Heart left ventricle (tissue), 16 donors: ENCODE results near the gene MME. TPM values are rescaled to one million over a fixed set of nuclear protein-coding genes. Genes with fewer than 3 reads are reported as not detected.

Experiments
- ATAC-seq, 4 donors: fragments of 200-7000 bp; cut with Tn5 transposase; one replicate each; pipeline ENCODE4 v1.9.1; 2020 to 2022; ENCODE audit warnings: moderate library complexity in 4 of 4, mild to moderate bottlenecking in 3 of 4, moderate number of reproducible peaks in 1 of 4
- DNase-seq, 5 donors: peaks; one replicate each; pipeline ENCODE4 v3.0.0-alpha.2; 2020
- H3K27ac ChIP-seq, 12 donors: fragments of 200-600 bp; sonication (generic) in 4 of 12; one replicate each; pipeline versions ENCODE4 v1.5.0 to v1.8.0; 2016 to 2022; ENCODE audit warnings: mild to moderate bottlenecking in 2 of 12
- H3K27me3 ChIP-seq, 9 donors: fragments of 200-600 bp; sonication (generic) in 2 of 9; one replicate each; pipeline versions ENCODE4 v1.5.1 to v1.8.0; 2016 to 2022; ENCODE audit warnings: mild to moderate bottlenecking in 3 of 9
- H3K36me3 ChIP-seq, 9 donors: fragments of 200-600 bp; sonication (generic) in 2 of 9; one replicate each; pipeline versions ENCODE4 v1.5.0 to v1.8.0; 2018 to 2022; ENCODE audit warnings: mild to moderate bottlenecking in 2 of 9
- H3K4me1 ChIP-seq, 12 donors: fragments of 200-600 bp; sonication (generic) in 4 of 12; one replicate each; pipeline versions ENCODE4 v1.5.0 to v1.8.0; 2016 to 2022; ENCODE audit warnings: mild to moderate bottlenecking in 3 of 12
- H3K4me3 ChIP-seq, 12 donors: fragments of 200-600 bp; sonication (generic) in 4 of 12; one replicate each; pipeline versions ENCODE4 v1.5.0 to v1.8.0; 2017 to 2022; ENCODE audit warnings: mild to moderate bottlenecking in 9 of 12, moderate library complexity in 4 of 12
- H3K9me3 ChIP-seq, 12 donors: fragments of 200-600 bp; sonication (generic) in 4 of 12; one replicate each; pipeline versions ENCODE4 v1.5.0 to v1.8.0; 2016 to 2022; ENCODE audit warnings: mild to moderate bottlenecking in 1 of 12
- POLR2A ChIP-seq, 2 donors: fragments of 450-650 bp; IDR thresholded peaks; one replicate each; pipeline ENCODE4 v1.6.1; 2017; ENCODE audit warnings: antibody characterized with exemption in 2 of 2, mild to moderate bottlenecking in 2 of 2, moderate library complexity in 2 of 2
- WGBS, 4 donors: extraction: QIAGEN DNeasy Blood & Tissue Kit in 2 of 4; methylation state at CpG; one replicate each; pipeline versions ENCODE4 v1.1.5 to v1.1.7; 2013 to 2018; 5-methylcytosine and 5-hydroxymethylcytosine counted together
- intact Hi-C, 10 donors: fragments of 100-400 bp; cut with DNase I; formaldehyde crosslinking; loops; one replicate each; pipeline versions ENCODE4 v1.11.1 to v1.14.2; 2022
- polyA plus RNA-seq, 2 donors: library from polyadenylated mRNA; stranded (reverse); fragments of 200-250 nt; gene quantifications; one replicate each; pipeline ENCODE4 v1.2.3, GENCODE V29; 2013
- total RNA-seq, 9 donors: library from RNA; depleted of rRNA in 2 of 9; stranded (reverse); fragments of >200 nt in 2 of 9; fragmentation: NEBNext Ultra II Directional in 3 of 9; extraction: Animal tissue kit (Norgen Biotek cat#: 25700) in 3 of 9; gene quantifications; one replicate each; pipeline versions ENCODE4 v1.1.0 to v1.2.4, GENCODE V29; 2016 to 2023
- TF ChIP-seq, protein P1 (sequence below), 12 donors: fragments of 200-600 bp; sonication (generic) in 4 of 12; IDR thresholded peaks; one replicate each; pipeline versions ENCODE4 v1.5.0 to v1.8.0; 2018 to 2022; ENCODE audit warnings: antibody characterized with exemption in 12 of 12, mild to moderate bottlenecking in 5 of 12
- donor health status: ischemic (EF 13 %, LVEDD 7.1; RV severe dilation, severe dysfunction).
- donor health status: healthy with polysubstance abuse.
- donor health status: DM: no; HTN: yes; CAD: no.
- donor health status: DM: no; HTN: no; CAD: no.
- donor health status: ischemic (EF 25% LVEDD 6.9; RV normal size, moderate dysfunction).
- donor health status: ischemic (EF 25% LVEDD 5.7; RV mildly dilated, moderate dysfunction).
- donor health status: healthy.
- donor health status: DM: yes; HTN: yes; CAD: no.
- donor health status: ischemic (EF 35%, LVEDD 5.7; RV mildly dilated, moderate dysfunction).
- donor health status: nonischemic (EF 11% LVEDD 7.7; RV severe dilation, severe dysfunction).
- donor health status: DM: yes; HTN: yes; CAD: no.
- donor health status: PGD.
- donor health status: ischemic (EF 29% LVEDD 5.4; RV normal size, mild dysfunction).
- donor health status: nonischemic (EF 23%, LVEDD 6.1; RV moderate dilation, normal function).

The MME gene
- total and polyA plus RNA-seq, 11 donors, result 0.84 to 18.5 (median 5.3) TPM

DNA sequence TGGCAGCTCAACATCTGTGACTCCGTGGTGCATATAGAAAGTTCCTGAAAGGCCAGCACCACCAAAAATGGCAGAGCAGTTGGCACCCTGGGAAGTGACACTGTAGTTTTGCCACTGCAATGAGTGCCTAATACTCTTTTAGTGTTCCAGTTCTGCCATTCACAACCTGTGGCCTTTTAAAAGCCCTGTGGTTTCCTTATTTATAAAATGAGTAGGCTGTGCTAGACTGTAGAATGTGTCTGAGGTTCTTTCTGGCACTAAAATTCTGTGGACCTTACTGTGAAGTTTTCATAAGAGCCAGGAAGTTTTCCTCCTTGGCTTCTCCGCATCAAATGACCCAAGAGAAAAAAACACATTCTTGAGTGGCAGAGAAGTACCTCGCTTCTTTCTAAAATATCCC is 74.1 kb downstream of the MME start:
- intact Hi-C loops, result no loop called here
- Histone ChIP-seq H3K4me3 (no peak overlapping the region), H3K27me3 (no peaks in the 10 kb centered on the region), H3K4me1 (no peaks in the 10 kb centered on the region), H3K36me3 (no peaks in the 10 kb centered on the region), H3K9me3 (no peaks in the 10 kb centered on the region), H3K27ac (no peak overlapping the region)
- ATAC-seq, result no peak
- TF ChIP-seq, protein P1, sequence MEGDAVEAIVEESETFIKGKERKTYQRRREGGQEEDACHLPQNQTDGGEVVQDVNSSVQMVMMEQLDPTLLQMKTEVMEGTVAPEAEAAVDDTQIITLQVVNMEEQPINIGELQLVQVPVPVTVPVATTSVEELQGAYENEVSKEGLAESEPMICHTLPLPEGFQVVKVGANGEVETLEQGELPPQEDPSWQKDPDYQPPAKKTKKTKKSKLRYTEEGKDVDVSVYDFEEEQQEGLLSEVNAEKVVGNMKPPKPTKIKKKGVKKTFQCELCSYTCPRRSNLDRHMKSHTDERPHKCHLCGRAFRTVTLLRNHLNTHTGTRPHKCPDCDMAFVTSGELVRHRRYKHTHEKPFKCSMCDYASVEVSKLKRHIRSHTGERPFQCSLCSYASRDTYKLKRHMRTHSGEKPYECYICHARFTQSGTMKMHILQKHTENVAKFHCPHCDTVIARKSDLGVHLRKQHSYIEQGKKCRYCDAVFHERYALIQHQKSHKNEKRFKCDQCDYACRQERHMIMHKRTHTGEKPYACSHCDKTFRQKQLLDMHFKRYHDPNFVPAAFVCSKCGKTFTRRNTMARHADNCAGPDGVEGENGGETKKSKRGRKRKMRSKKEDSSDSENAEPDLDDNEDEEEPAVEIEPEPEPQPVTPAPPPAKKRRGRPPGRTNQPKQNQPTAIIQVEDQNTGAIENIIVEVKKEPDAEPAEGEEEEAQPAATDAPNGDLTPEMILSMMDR (IDR thresholded peaks at IDR 0.05), result no peak
- TF ChIP-seq POLR2A (IDR thresholded peaks at IDR 0.05), result no peak
- DNase-seq, result no peak
- WGBS, 4 donors, result 79 to 90% (median 87%) methylated on average over 3 of the region's 3 CpGs

DNA sequence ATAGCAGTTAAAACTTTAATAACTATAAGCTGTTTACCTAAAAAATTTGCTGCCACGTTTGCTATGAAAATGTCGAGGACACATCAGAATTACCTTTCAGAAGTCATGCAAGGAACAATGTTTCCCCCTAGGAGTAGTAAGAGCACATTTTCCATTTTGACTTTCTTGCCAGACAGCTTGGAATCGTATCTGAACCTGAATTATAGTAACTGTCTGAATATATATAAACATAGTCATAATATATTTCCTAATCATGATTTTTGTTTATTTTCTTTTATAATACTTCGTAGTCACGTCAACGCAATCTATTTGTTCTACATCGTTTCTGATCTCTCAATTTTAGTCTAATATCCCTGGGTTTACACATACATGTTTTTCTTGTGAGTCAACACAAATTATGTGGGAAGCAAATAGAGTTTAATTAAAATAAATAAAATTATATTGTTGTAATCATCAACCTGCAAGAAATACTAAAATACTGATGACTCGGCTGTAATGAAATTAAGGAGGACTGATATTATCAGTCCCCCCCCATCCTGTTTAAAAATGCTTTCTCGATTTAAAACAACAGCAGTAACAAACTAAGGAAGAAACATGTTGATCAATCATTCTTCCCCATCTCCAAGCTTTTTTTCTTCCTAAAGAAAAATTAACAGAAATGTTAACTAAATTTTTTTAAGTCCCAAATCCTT is 78.4 kb downstream of the MME start:
- WGBS, 4 donors, result 81 to 87% (median 83%) methylated on average over 9 of the region's 9 CpGs
- H3K27ac ChIP-seq, result no peak overlapping the region
- ATAC-seq, result no peak

DNA sequence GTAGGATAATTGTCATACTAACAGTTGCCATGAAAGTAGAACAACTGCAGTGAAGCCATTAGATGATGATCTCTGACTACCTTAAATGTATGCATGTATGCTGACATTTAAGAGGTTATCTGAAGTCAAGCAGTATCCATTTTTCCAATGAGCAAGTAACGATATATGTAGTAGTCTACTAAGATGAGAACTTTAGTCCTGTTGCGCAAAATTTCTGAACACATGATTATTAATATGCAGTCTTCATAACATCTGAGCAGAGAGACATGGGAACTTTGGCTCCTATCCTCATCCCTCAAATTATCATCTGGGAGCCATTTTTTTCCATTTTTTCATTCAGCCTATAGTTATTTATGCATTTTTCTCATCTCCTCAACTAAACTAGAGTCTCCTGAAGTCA is 79.2 kb downstream of the MME start:
- no peaks in the 10 kb centered on the region for H3K36me3 ChIP-seq
- H3K27me3 ChIP-seq, result no peaks in the 10 kb centered on the region
- TF ChIP-seq, protein P1 (IDR thresholded peaks at IDR 0.05), result no peak
- no peak for TF ChIP-seq POLR2A (IDR thresholded peaks at IDR 0.05)
- no peaks in the 10 kb centered on the region for H3K9me3 ChIP-seq
- WGBS, 4 donors, result 84 to 89% (median 88%) methylated on average over 2 of the region's 2 CpGs
- ATAC-seq (no peak), DNase-seq (no peak)
- no peak overlapping the region for H3K27ac ChIP-seq
- H3K4me1 ChIP-seq, result no peaks in the 10 kb centered on the region
- intact Hi-C loops, result no loop called here
- H3K4me3 ChIP-seq, result no peak overlapping the region

More for the DNA sequence above, 78.4 kb downstream of the MME start:
- H3K27me3 ChIP-seq, result no peaks in the 10 kb centered on the region
- no peaks in the 10 kb centered on the region for H3K9me3 ChIP-seq
- TF ChIP-seq, protein P1 (IDR thresholded peaks at IDR 0.05), result no peak
- no peak for TF ChIP-seq POLR2A (IDR thresholded peaks at IDR 0.05)
- intact Hi-C loops, result no loop called here
- DNase-seq, result no peak
- H3K36me3 ChIP-seq, result no peaks in the 10 kb centered on the region
- no peak overlapping the region for H3K4me3 ChIP-seq
- H3K4me1 ChIP-seq, result no peaks in the 10 kb centered on the region

DNA sequence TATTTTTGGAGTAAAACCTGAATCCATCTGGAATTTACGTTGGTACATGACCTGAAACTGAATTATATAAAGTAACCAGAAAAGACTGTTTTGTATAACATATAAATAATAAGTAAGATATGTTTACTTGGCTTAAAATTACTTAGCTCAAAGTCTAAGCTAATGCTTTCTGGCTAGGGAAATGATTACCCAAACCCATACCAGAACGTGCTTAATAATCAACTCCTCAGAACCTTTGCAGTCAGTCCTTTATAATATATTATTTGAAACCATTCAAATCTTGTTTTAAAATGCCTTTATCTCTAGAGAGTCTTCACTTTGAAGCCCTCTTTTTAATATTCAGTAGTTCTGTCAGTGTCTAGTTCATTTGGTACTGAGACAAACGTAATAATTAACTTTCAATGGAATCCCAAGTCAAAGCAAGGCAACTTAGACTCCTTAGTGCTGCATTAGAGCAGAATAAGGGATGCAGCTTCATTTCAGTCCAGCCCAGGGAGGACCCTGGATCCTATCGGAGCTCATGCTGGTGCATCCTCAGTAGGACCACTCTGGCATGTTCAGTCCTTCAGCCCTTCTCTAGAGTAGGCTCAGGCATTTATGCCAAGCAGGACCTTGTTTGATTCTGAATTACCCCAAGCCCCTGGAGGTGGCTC is 81.6 kb downstream of the MME start:
- H3K4me1 ChIP-seq, result no peaks in the 10 kb centered on the region
- no peak overlapping the region for H3K27ac ChIP-seq
- no peak overlapping the region for H3K4me3 ChIP-seq
- WGBS, 4 donors, result 70 to 80% (median 76%) methylated on average over 4 of the region's 4 CpGs
- H3K36me3 ChIP-seq, result no peaks in the 10 kb centered on the region
- no peak for DNase-seq
- H3K27me3 ChIP-seq, result no peaks in the 10 kb centered on the region
- no peak for TF ChIP-seq POLR2A (IDR thresholded peaks at IDR 0.05)
- TF ChIP-seq, protein P1 (IDR thresholded peaks at IDR 0.05), result no peak
- intact Hi-C loops, result loop anchor here in 1 of 10 donors (5.0 kb wide), 1 partner anchor 56 kb away; no protein-coding TSS in a partner anchor
- H3K9me3 ChIP-seq, result no peaks in the 10 kb centered on the region
- no peak for ATAC-seq
